ENCODE measurements around the gene MCM7.

MCM7 gene

GRCh38 chr7:100044718-100045117 lies 56.5 kb downstream of the MCM7 start:
- peaks cover 0 to 7% (median 2%) of the 10 kb centered on the region in 4 donors for H3K4me1 ChIP-seq
- TF ChIP-seq CTCF (IDR thresholded peaks at IDR 0.05) = no peak
- no peak overlapping the region for H3K4me3 ChIP-seq
- no peak overlapping the region for H3K27ac ChIP-seq
- no peaks in the 10 kb centered on the region for H3K9me3 ChIP-seq
- H3K27me3 ChIP-seq = no peaks in the 10 kb centered on the region
- intact Hi-C loops (cut with DNase I; ENCODE audit: low total_unique reads) = loop anchor here (5.0 kb wide), 2 partner anchors 32 to 38 kb away; partner anchors contain the start of gene ZNF3
- DNase-seq = no peak
- no peaks in the 10 kb centered on the region for H3K36me3 ChIP-seq
